Activated T-cell treated with anti-CD3 and anti-CD28 coated beads for 1 hour (primary cell): ENCODE results near the gene DCLK3.

Source experiments
- DNase-seq: peaks from one replicate; pipeline ENCODE4 v3.0.0-alpha.2; 2020; ENCODE audit warnings: low read depth

Gene DCLK3

DNA sequence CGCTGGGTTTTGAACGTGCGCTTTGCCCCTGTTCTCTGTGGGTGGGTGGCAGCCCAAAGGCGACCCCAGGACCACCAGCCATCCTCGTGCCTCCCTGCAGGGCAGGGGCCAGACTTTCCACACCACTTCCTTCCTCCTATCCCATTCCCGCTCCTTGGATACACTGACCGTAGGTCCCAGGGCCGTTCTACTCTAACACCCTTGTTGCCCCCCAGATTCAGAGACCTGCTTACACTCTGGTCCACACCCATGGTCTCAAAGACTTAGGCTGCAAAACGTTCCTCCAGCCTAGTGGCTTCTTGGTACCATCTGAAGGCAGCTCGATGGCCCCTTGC lies 318 bp upstream of the DCLK3 start:
- DNase-seq: no peak

DNA sequence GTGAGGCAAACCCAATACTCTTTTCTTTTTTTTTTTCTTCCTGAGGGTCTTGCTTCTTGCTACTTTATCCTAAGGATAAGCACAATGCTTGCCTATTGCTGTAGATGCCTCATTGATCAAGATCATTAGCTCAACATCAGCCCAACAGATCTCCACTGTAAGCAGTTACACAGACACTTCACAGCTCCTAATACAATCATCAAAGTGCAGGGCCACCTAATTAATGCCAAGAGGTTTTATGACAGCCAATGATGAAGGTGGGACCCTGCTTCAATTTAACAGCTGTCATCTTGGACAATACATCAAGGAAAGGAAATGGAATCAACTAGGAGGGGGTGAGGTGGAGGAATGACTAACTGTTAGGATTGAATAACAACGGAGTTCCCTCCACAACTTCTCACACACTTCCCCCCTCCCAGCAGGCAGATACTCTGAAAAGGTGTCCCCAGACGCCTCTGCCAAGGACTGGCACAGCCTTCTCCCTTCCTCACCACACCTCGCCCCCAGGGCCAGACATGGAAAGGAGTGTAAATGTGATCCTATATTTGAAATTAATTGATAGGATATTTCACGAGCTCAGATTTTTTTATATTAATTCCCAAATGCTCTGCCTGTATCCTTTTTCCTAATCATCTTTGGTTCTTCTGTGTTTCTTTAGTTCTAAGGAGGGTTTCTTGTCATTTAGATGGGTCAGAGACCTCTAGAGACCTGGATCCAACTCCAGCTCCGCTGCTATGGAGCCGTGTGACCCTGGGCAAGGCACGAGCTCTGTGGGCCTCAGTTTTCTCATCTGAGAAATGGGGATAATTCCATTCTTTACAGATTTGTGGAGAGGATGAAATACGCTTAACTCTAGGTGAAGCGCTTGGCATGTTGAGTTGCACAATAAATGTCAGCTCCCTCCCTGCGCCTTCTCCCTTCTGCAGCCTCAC lies 1.2 kb downstream of the DCLK3 start:
- DNase-seq: no peak

GRCh38 chr3:36761779-36762178 lies 2.6 kb downstream of the DCLK3 start:
- no peak for DNase-seq

- DNase-seq: no peak
These were observed 8.1 kb downstream of the DCLK3 start for GRCh38 chr3:36756269-36756668.

DNA sequence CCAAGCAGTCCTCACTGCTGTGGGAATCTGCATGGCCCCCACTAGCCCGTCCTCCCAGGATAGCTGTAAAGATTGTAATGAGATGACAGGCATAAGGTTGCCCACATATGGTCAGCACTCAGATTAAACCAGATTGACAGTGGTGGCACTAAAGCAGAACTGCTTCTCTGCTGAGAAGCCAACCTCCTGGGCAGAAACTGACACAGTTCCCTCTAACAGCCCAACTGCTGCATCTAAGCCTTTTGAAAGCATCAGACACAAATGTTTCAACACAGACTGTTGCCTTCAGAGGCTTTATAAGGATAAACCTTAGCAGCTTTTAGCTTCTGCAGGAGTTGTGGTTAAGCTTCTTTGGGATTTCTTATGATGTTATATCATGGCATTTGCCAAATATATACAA lies 13.0 kb downstream of the DCLK3 start:
- DNase-seq: no peak

- DNase-seq: no peak
These were observed 13.6 kb downstream of the DCLK3 start for GRCh38 chr3:36750737-36751136.

DNA sequence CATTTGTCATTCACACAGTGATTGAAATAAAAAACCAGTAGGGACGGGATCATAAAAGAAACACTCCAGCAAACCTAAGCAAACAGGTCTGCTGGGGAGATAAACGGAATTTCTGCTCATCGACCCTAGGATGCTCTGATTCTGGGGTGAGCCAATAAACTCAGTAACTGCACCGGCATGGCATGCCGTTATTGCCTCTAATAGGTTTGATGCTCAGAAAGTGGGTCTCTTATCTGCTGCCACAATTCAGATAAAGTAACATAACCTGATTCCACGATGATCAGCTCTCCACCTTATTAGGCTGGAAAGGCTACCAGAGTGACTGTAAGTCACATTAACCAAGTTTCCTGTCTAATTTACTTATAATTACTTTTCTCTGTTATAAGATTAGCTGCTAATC lies 19.6 kb downstream of the DCLK3 start:
- DNase-seq: no peak

- DNase-seq: no peak
These were observed 20.5 kb downstream of the DCLK3 start for GRCh38 chr3:36743826-36744225.

- no peak for DNase-seq
These were observed 23.1 kb downstream of the DCLK3 start for GRCh38 chr3:36741285-36741684.

GRCh38 chr3:36740787-36741186 lies 23.6 kb downstream of the DCLK3 start:
- no peak for DNase-seq

DNA sequence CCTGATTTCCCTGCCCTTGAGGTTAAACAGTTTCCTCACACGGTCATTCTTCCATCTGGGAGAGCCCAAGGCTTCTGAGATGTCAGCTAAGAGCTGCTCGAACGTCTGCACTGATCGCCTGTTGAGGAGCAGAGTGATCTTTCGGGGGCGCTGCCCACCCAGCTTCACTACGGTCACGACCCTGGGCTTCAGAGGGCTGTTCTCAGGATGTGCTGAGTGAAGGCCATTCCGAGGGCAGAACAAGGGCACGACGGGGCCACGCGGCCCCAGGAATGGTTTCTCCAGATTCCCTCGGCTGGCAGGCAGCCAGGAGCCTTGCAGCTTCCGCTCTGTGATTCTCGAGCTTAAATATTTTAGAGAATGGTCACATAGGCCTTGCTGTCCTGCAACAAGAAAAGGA lies 25.7 kb downstream of the DCLK3 start:
- DNase-seq: no peak

- DNase-seq: no peak
These were observed 28.1 kb downstream of the DCLK3 start for GRCh38 chr3:36736301-36736700.

GRCh38 chr3:36734742-36735141 lies 29.6 kb downstream of the DCLK3 start:
- DNase-seq: no peak

- no peak for DNase-seq
These were observed 30.6 kb downstream of the DCLK3 start for GRCh38 chr3:36733723-36734122.

- no peak for DNase-seq
These were observed 31.1 kb downstream of the DCLK3 start for GRCh38 chr3:36733162-36733696.

DNA sequence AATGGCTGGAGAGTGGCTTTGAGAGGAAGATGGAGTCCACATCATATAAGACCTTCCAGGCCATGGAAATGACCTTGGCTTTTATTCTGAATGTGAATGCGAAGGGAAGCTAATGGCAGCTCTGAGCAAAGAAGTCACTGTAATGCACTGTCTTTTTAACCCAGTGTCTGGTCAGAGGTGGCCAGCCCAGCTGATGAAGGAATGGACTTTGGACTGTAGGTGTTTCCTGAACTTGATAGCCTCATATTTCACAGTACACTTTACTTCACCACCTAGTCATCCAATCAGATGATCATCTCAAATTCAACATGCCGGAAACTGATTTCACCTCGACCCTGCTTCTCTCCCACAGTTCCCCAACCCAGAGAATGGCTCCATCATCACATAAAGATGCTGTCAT lies 33.4 kb downstream of the DCLK3 start:
- DNase-seq: no peak

DNA sequence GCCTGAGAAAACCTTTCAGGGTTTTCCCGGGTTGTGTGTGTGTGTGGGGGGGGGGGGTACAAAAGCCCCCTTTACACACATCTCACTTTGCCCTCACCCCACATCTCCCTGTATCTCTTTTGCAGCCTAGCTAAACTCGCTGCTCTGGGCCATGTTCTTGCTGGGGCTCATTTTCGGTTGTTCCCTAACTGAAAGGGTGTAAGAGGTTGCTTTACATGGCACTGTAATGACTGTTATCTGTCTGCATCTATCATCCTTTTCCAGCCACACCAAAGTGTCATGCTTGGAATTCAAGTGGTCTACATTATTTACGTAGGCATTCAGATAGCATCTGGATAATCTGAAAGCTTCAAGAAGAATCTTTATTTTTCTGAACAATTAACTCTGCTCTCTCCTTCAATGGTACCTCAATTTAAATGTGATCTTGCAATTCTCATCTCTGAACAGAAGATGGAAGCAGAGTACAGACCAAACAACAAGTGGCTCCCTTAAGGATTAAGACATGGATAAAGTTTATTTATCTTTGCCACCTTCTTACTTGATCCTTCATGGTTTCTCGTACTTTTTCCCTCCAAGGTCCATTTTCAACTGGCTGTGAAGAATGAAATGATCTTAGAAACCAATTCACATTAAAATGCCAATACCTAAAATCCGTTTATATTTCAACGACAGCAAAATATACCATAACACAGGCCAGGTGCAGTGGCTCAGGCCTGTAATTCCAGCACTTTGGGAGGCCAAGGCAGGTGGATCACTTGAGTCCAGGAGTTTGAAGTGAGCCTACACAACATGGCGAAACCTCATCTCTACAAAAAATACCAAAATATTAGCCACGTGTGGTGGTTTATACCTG lies 34.9 kb downstream of the DCLK3 start:
- DNase-seq: no peak

DNA sequence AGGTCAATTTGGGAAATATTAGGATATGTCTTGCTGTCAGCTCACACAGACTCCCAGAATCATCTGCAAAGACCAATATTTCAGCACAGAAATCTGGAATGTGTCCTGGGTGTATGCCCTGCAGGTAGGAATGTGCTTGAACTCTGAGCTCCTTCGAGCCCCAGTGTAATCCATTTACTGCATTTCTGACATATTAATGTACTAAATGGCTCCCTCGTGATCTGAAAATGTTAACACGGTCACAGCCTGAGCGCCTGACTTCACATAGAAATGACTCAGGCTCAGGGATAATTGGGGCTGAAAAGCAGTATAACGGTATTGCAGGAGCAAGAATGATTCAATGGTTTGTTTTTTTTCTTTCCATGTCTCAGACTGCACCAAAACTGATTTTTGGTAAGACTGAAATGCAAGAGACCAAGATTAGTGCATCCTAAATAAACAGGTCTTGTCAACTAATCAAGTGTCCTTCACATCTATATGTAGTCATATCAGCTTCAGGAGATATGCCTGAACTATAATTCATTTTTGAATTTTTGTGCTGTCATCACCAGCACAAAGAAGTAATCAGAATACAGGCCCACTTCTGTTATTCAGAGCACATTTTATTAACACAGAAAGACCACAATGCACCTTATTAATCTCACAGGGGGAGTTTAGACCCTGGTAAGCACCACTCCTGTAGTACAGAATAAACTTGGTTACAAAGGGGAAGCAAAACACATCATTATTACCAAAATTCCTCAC lies 49.8 kb downstream of the DCLK3 start:
- DNase-seq: no peak

DNA sequence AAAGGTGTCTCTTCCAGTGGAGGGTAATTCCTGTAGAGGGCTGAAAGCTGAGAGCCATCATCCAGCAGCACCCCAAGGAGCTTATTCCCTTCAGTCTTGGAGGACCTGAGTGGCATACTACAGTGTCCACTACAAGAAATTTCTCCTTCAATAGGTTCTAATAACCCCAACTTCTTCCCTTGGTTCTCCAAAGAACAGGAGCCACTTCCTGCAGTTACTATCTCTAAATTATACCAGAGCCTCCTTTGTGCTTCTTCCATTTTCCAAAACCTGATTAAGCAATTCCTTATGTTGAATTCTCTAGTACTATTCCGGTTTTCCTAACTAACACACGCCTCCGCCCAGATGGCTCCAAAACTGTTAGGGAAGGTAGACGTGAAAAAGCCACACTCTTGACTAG lies 50.4 kb downstream of the DCLK3 start:
- no peak for DNase-seq

GRCh38 chr3:36710606-36711005 lies 53.7 kb downstream of the DCLK3 start:
- DNase-seq: no peak

DNA sequence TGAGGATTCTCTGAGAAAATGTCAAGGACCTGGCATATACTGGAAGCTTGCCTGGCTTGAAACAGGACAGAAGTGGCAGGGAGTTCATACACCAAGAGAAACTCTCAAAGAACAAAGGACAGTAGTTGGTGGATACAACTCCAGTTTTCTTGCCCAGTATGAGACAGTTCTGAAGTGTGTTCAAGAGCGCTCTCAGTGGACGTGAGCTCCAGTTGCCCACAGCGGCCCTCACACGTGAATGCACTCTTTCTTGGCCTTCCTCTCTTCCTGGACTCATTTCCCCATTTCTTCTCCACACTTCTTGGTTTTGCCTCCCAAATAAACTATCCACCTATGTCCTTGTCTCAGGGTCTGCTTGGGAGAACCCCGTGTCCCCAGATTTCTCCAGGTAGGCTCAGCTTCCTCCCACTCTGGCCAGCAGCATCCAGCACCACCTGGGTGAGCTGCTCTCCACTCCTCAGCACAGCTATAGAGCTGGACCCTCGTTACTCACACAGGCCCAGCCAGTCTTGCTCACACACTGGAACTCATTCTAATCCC lies 54.5 kb downstream of the DCLK3 start:
- no peak for DNase-seq

GRCh38 chr3:36709281-36709680 lies 55.1 kb downstream of the DCLK3 start:
- DNase-seq: no peak
